Lung (tissue), 12 donors: ENCODE results near the gene GUCY1A1. TPM values are rescaled to one million over a fixed set of nuclear protein-coding genes. Genes with fewer than 3 reads are reported as not detected.

Experiments
- ATAC-seq: fragments of 200-7000 bp; cut with Tn5 transposase; one replicate; pipeline ENCODE4 v1.9.1; 2020; ENCODE audit warnings: moderate number of reproducible peaks; ENCODE audit not compliant: insufficient read depth, low FRiP score
- DNase-seq, 3 donors: peaks; one replicate each; pipeline ENCODE4 v3.0.0-alpha.2; 2013 to 2017
- H3K27ac ChIP-seq, 2 donors: one replicate each; pipeline ENCODE4 v1.5.1; 2013; ENCODE audit warnings: mild to moderate bottlenecking in 2 of 2, moderate library complexity in 2 of 2, control low read depth in 1 of 2, inconsistent platforms in 1 of 2, low read depth in 1 of 2, low read length in 1 of 2
- H3K27me3 ChIP-seq, 3 donors: one replicate each; pipeline ENCODE4 v1.5.1; 2013; ENCODE audit warnings: low read length in 2 of 3; ENCODE audit not compliant: control insufficient read depth in 3 of 3, insufficient read depth in 3 of 3
- H3K36me3 ChIP-seq, 4 donors: one replicate each; pipeline ENCODE4 v1.5.1; 2013; ENCODE audit warnings: low read length in 4 of 4, mild to moderate bottlenecking in 1 of 4, moderate library complexity in 1 of 4; ENCODE audit not compliant: control insufficient read depth in 4 of 4, insufficient read depth in 4 of 4
- H3K4me1 ChIP-seq, 5 donors: one replicate each; pipeline ENCODE4 v1.5.1; 2013; ENCODE audit warnings: low read length in 5 of 5, mild to moderate bottlenecking in 2 of 5, moderate library complexity in 1 of 5; ENCODE audit not compliant: control insufficient read depth in 5 of 5, insufficient read depth in 5 of 5
- H3K4me3 ChIP-seq: one replicate; pipeline ENCODE4 v1.5.1; 2013; ENCODE audit warnings: mild to moderate bottlenecking, control low read depth, moderate library complexity
- H3K9ac ChIP-seq, 2 donors: one replicate each; pipeline ENCODE4 v1.5.1; 2013; ENCODE audit warnings: low read length in 2 of 2, control low read depth in 1 of 2; ENCODE audit not compliant: insufficient read depth in 1 of 2
- H3K9me3 ChIP-seq, 4 donors: one replicate each; pipeline ENCODE4 v1.5.1; 2013; ENCODE audit warnings: low read length in 3 of 4, mild to moderate bottlenecking in 1 of 4, moderate library complexity in 1 of 4; ENCODE audit not compliant: control insufficient read depth in 4 of 4, insufficient read depth in 3 of 4
- CTCF ChIP-seq: IDR thresholded peaks from 2 replicates; pipeline ENCODE4 v1.5.1; 2012; ENCODE audit warnings: mild to moderate bottlenecking; ENCODE audit errors: control extremely low read depth, extremely low read depth
- WGBS, 2 donors: extraction: QIAGEN DNeasy Blood & Tissue Kit; methylation state at CpG; one replicate each; pipeline ENCODE4 v1.1.7; 2013; 5-methylcytosine and 5-hydroxymethylcytosine counted together
- polyA plus RNA-seq, 2 donors: library from polyadenylated mRNA; stranded (reverse); fragments of 200-250 nt; gene quantifications; one replicate each; pipeline ENCODE4 v1.2.1, GENCODE V29; 2013
- total RNA-seq, 2 donors: library from RNA; depleted of rRNA in 1 of 2; stranded (reverse); fragments of >200 nt in 1 of 2; gene quantifications; one replicate each; pipeline ENCODE4 v1.2.1, GENCODE V29; 2014 to 2021
- donor health status: control.
- donor health status: control.
- donor health status: Bipolar disorder and iron deficiency.
- donor health status: healthy.
- donor health status: DM: yes; HTN: yes; CAD: no.

GUCY1A1 gene
- total and polyA plus RNA-seq, 4 donors: 8.0 to 115 (median 28.5) TPM

DNA sequence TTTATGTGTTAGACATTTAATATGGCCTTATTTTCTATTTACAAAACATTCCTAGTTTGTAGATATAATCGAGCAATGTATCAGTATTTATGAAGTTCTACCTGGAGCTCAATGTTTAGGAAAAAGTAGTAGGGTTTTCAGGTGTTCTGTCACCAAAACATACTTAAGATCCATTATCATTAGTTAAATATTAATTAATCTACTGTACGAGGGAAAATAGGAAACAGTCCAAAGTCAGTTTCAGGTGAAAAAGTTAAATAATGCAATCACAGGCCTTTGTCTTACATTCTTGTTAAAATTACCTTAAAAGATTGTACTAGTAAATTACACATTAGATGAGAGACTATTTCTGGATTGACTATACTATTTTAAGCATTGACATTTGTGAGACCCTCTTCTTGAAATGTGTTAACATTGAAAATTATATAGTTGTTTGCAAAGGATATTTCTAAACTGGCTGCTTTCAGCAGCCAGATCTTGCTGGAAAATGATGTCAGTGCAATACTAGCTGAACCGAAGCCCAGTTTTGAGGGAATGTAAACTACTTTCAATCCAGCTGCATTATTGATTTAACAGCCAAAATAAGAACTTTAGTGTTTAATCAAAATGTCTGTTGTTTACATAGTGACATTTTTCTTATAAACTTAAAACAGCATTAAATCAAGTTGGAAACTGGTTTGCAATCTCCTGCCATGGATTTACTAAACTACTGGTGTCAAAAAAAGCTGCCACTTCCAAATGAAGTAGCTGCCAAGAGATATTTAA lies 111.5 kb downstream of the GUCY1A1 start:
- DNase-seq (peak; percentile 67 to 99 (median 97)), ATAC-seq (peak; percentile 19)
- TF ChIP-seq CTCF: no peak
- Histone ChIP-seq H3K9me3 (no peaks in the 10 kb centered on the region), H3K27ac (no peak overlapping the region), H3K4me3 (no peak overlapping the region), H3K4me1 (peaks cover 3 to 28% (median 4%) of the 10 kb centered on the region in 5 donors), H3K27me3 (no peaks in the 10 kb centered on the region), H3K36me3 (peaks cover 0 to 23% (median 5%) of the 10 kb centered on the region in 4 donors), H3K9ac (no peak overlapping the region)
- WGBS, 2 donors: 43 to 69% methylated on average over 3 of the region's 3 CpGs

DNA sequence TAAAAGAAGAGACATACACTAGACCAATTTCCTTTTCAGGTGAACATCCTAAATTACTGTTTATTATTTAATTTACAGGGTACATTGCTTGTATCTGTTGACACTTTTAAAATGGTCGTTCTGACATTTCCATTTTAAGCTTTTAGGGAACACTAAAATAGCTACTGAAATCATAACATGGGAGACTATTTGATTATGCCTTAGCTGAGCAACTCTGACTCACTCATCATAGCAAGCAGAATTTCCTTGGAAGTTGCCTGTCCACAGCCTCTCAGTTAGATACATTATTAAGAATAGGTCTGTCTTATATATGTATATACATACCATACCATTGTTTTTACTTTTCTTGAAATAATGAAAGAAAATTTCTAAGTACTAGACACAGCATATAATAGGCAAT lies 114.1 kb downstream of the GUCY1A1 start:
- DNase-seq (no peak), ATAC-seq (no peak)
- Histone ChIP-seq H3K9me3 (no peaks in the 10 kb centered on the region), H3K9ac (no peak overlapping the region), H3K27me3 (no peaks in the 10 kb centered on the region), H3K4me3 (no peak overlapping the region), H3K36me3 (peaks cover 0 to 18% (median 2%) of the 10 kb centered on the region in 4 donors), H3K4me1 (peaks cover 2 to 28% (median 4%) of the 10 kb centered on the region in 5 donors), H3K27ac (no peak overlapping the region)
- 70 to 76% methylated on average over 1 of the region's 1 CpG for WGBS, 2 donors
- no peak for TF ChIP-seq CTCF

GRCh38 chr4:155781249-155781831 lies 114.7 kb downstream of the GUCY1A1 start:
- ATAC-seq (no peak), DNase-seq (no peak)
- Histone ChIP-seq H3K27me3 (no peaks in the 10 kb centered on the region), H3K9ac (no peak overlapping the region), H3K36me3 (peaks cover 0 to 18% (median 2%) of the 10 kb centered on the region in 4 donors), H3K4me1 (peaks cover 2 to 28% (median 4%) of the 10 kb centered on the region in 5 donors), H3K9me3 (no peaks in the 10 kb centered on the region), H3K27ac (no peak overlapping the region), H3K4me3 (no peak overlapping the region)
- WGBS, 2 donors: 92 to 96% methylated on average over 4 of the region's 4 CpGs
- TF ChIP-seq CTCF: no peak

Other genes starting within 250 kb of the GUCY1A1 start
- gene GUCY1B1, start 92.2 kb downstream of the GUCY1A1 start, total RNA-seq: 10 to 100 TPM; 16.5 to 36.9 TPM
- 10 to 100 TPM in 1 of 2 donors, 1 to 10 TPM in 1; 9.4 to 10.2 TPM for gene GUCY1B1, start 92.2 kb downstream of the GUCY1A1 start, polyA plus RNA-seq
- not detected for gene ASIC5, start 199.4 kb downstream of the GUCY1A1 start, total RNA-seq
- gene ASIC5, start 199.4 kb downstream of the GUCY1A1 start, polyA plus RNA-seq: not detected
- gene TDO2, start 236.8 kb downstream of the GUCY1A1 start, total RNA-seq: 10 to 100 TPM in 1 of 2 donors, 1 to 10 TPM in 1; 2.6 to 27.4 TPM
- 1 to 10 TPM in 1 of 2 donors, under 1 TPM in 1; 0.43 to 5.6 TPM for gene TDO2, start 236.8 kb downstream of the GUCY1A1 start, polyA plus RNA-seq